ENCODE data around the gene KATNAL1. TPM values are rescaled to one million over a fixed set of nuclear protein-coding genes. Genes with fewer than 3 reads are reported as not detected.

KATNAL1 gene
- 1 to 10 TPM; 4.6 to 6.8 (median 6.6) TPM for polyA plus RNA-seq

GRCh38 chr13:30307194-30307970 is at the start of gene KATNAL1:
TSS of gene KATNAL1 (minus strand) at chr13:30307551. CDS start at chr13:30283777, 23,774 bp downstream.
- Mint-ChIP-seq H3K4me1 (peaks cover 10 to 17% of the 10 kb centered on the region in 2 donors), H3K4me3 (peak within 1 kb of the TSS; percentile 85 to 90 (median 88)), H3K36me3 (no peaks in the 10 kb centered on the region), H3K9me3 (no peaks in the 10 kb centered on the region), H3K27me3 (ENCODE audit: low read depth in 3 of 3) (peaks cover 0 to 3% (median 0%) of the 10 kb centered on the region in 3 donors), H3K27ac (peak within 1 kb of the TSS; percentile 57 to 82 (median 78))
- DNase-seq, result peak; percentile 79 to 85 (median 81)

GRCh38 chr13:30355839-30356238 is 48.5 kb upstream of the KATNAL1 start:
- Mint-ChIP-seq H3K27ac (no peak overlapping the region), H3K9me3 (peaks cover 0 to 7% (median 5%) of the 10 kb centered on the region in 6 donors), H3K36me3 (peaks cover 40 to 52% (median 45%) of the 10 kb centered on the region in 3 donors), H3K27me3 (ENCODE audit: low read depth in 3 of 3) (peaks cover 0 to 5% (median 0%) of the 10 kb centered on the region in 3 donors), H3K4me1 (peaks cover 17 to 24% of the 10 kb centered on the region in 2 donors), H3K4me3 (no peak overlapping the region)
- DNase-seq, result no peak

DNA sequence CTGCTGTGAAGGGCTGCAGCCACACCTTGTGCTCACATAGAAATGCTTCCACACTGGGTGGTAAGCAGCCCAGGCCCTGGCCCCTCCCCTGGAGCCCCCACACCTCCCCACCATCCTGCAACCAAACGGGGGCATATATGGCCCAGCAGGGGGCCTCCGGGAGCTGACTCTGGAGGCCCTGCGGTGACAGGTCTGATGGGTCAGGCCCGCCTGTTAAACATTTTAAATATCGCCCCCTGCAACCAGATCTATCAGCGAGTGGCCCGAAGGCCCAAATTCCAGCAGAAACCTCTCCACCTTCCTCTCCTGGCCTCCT is 48.0 kb upstream of the KATNAL1 start:
- peaks cover 17 to 24% of the 10 kb centered on the region in 2 donors for H3K4me1 Mint-ChIP-seq
- no peak overlapping the region for H3K4me3 Mint-ChIP-seq
- peaks cover 0 to 5% (median 0%) of the 10 kb centered on the region in 3 donors for H3K27me3 Mint-ChIP-seq (ENCODE audit: low read depth in 3 of 3)
- H3K36me3 Mint-ChIP-seq, result peaks cover 35 to 48% (median 42%) of the 10 kb centered on the region in 3 donors
- H3K27ac Mint-ChIP-seq, result peak overlapping the region in 1 of 6 donors; percentile 23
- peak; percentile 39 to 53 (median 52) for DNase-seq
- peaks cover 0 to 7% (median 5%) of the 10 kb centered on the region in 6 donors for H3K9me3 Mint-ChIP-seq

DNA sequence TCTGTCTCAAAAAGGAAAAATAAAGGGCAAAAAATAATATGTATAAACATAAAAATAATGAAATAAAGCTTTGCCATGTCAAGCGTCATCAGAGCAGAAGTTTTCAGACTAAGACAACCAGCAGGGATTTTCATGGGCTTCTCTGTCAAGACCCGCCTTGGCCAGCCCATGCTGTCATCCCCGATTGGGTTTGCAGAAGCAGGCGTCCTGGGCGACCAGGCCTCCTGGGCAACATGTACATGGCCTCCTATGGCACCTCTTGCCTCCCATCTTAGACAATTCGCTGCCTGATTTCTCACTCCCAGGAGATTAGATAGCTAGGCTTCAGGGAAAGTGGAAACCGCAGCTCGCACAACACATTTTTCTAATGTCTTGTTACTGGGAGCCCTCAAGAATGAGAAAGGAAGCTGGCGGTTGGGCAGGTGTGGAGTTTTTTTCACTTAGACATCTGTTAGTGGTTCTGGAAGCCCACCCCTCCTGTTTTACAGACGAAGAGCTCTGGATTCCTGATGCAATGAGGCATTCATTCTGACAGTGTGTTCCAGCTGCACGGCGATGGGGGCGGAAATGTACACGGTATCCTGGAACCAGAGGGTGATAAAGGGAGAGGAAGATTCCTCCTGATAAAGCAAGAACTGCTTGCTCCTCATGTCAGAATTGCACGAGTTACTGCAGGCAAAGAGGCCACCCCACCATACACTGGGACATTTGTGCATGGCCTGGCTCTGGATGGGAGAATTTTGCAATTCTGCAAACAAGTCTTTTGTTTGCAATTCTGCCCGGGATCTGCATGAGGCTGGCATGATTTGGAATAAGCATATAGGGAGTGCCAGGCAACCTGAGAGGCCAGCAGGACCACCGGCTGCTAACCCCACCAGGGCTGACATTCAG is 47.4 kb upstream of the KATNAL1 start:
- peaks cover 0 to 5% (median 0%) of the 10 kb centered on the region in 3 donors for H3K27me3 Mint-ChIP-seq (ENCODE audit: low read depth in 3 of 3)
- peaks cover 17 to 24% of the 10 kb centered on the region in 2 donors for H3K4me1 Mint-ChIP-seq
- peaks cover 31 to 46% (median 41%) of the 10 kb centered on the region in 3 donors for H3K36me3 Mint-ChIP-seq
- peak overlapping the region in 3 of 5 donors; percentile 29 to 61 (median 59) for H3K4me3 Mint-ChIP-seq
- H3K27ac Mint-ChIP-seq, result no peak overlapping the region
- H3K9me3 Mint-ChIP-seq, result peaks cover 0 to 7% (median 5%) of the 10 kb centered on the region in 6 donors
- DNase-seq, result no peak

- Mint-ChIP-seq H3K9me3 (peaks cover 0 to 7% (median 5%) of the 10 kb centered on the region in 6 donors), H3K27me3 (ENCODE audit: low read depth in 3 of 3) (peaks cover 0 to 5% (median 0%) of the 10 kb centered on the region in 3 donors), H3K27ac (no peak overlapping the region), H3K36me3 (peaks cover 29 to 37% (median 34%) of the 10 kb centered on the region in 3 donors), H3K4me1 (peaks cover 17 to 24% of the 10 kb centered on the region in 2 donors), H3K4me3 (no peak overlapping the region)
- DNase-seq, result no peak
Observed at GRCh38 chr13:30353471-30354215, 46.3 kb upstream of the KATNAL1 start.

DNA sequence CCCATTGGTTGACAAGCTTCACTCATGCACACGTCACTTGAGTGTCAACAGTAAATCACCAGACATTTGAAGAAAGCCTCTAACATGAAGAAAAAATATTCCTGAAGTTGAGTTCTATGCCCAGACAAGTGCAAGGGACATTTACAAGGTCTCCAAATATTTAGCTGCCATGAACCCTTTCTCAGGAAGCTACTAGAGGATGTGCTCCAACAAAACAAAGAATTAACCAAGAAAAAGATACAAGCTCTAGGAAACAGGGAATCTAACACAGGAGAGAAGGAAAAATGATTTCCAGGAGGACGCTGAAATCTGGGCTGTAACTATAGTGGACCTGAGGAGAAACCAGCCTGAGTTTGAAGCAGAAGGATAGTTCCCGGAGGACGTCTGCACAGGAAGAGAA is 45.7 kb upstream of the KATNAL1 start:
- Mint-ChIP-seq H3K36me3 (peaks cover 24 to 33% (median 33%) of the 10 kb centered on the region in 3 donors), H3K4me1 (peaks cover 23 to 29% of the 10 kb centered on the region in 2 donors), H3K9me3 (peaks cover 0 to 7% (median 5%) of the 10 kb centered on the region in 6 donors), H3K4me3 (no peak overlapping the region), H3K27ac (no peak overlapping the region), H3K27me3 (ENCODE audit: low read depth in 3 of 3) (peaks cover 0 to 5% (median 0%) of the 10 kb centered on the region in 3 donors)
- no peak for DNase-seq

DNA sequence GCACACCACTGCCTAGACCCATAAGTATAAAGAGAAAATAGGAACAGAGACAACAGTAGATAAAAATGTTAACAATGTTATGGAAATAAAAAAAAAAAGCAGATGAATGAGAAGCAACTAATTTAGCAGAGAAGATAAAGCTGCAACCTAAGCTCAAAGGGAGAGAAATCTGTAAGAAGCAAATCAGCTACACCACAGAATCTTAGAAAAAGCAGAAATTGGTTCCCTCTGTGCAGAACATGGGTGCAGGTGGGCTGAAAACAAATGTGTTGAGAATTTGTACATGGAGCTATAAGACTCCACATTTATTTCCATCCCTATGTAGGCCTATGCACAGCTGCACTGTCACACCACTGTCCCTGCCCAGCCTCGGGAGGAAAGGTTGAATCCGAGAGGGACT is 44.8 kb upstream of the KATNAL1 start:
- H3K4me1 Mint-ChIP-seq, result peaks cover 31 to 39% of the 10 kb centered on the region in 2 donors
- H3K27ac Mint-ChIP-seq, result no peak overlapping the region
- no peak overlapping the region for H3K4me3 Mint-ChIP-seq
- peaks cover 0 to 7% (median 5%) of the 10 kb centered on the region in 6 donors for H3K9me3 Mint-ChIP-seq
- DNase-seq, result no peak
- H3K27me3 Mint-ChIP-seq (ENCODE audit: low read depth in 3 of 3), result peaks cover 0 to 5% (median 0%) of the 10 kb centered on the region in 3 donors
- H3K36me3 Mint-ChIP-seq, result peaks cover 16 to 29% (median 27%) of the 10 kb centered on the region in 3 donors

GRCh38 chr13:30346789-30347167 is 39.4 kb upstream of the KATNAL1 start:
- H3K4me3 Mint-ChIP-seq, result peak overlapping the region; percentile 36 to 69 (median 68)
- H3K27me3 Mint-ChIP-seq (ENCODE audit: low read depth in 3 of 3), result peaks cover 2 to 4% (median 3%) of the 10 kb centered on the region in 3 donors
- DNase-seq, result no peak
- peak overlapping the region; percentile 21 to 81 (median 54) for H3K27ac Mint-ChIP-seq
- H3K4me1 Mint-ChIP-seq, result peaks cover 36 to 39% of the 10 kb centered on the region in 2 donors
- H3K36me3 Mint-ChIP-seq, result peaks cover 11 to 23% (median 17%) of the 10 kb centered on the region in 3 donors
- H3K9me3 Mint-ChIP-seq, result no peaks in the 10 kb centered on the region

DNA sequence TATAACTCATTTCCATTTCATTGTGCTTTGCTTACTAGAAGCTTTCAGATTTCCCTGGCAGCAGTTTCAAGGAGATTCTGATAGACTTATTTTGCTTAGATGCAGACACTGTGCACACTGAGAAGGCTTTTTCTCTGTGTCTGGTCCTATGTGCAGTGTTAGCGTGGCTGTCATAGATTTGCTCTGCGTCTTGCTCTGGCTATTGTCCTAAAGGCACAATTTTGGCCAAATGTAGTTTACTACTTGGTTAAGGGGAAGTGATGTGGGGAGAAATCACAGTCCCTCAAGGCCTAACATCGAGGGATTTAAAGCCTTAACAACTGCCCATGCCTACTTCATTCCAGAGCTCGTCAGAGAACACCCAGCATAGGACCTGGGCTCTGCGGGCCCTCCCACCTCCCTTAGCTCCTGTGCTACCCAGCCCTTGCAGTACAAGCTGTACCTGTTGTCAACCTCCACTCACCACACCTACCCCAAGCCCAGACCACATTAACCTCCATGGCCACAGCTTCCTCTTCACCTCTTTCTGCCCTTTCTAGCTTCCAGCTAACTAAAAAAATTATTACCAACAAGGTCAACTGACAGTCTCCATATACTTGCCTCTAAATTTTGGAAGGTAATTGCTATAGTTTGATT is 38.9 kb upstream of the KATNAL1 start:
- peaks cover 2 to 4% (median 3%) of the 10 kb centered on the region in 3 donors for H3K27me3 Mint-ChIP-seq (ENCODE audit: low read depth in 3 of 3)
- H3K9me3 Mint-ChIP-seq, result no peaks in the 10 kb centered on the region
- H3K4me3 Mint-ChIP-seq, result peak overlapping the region; percentile 36 to 69 (median 68)
- peak; percentile 68 to 74 (median 74) for DNase-seq
- peak overlapping the region; percentile 21 to 81 (median 54) for H3K27ac Mint-ChIP-seq
- peaks cover 36 to 39% of the 10 kb centered on the region in 2 donors for H3K4me1 Mint-ChIP-seq
- peaks cover 10 to 23% (median 16%) of the 10 kb centered on the region in 3 donors for H3K36me3 Mint-ChIP-seq

DNA sequence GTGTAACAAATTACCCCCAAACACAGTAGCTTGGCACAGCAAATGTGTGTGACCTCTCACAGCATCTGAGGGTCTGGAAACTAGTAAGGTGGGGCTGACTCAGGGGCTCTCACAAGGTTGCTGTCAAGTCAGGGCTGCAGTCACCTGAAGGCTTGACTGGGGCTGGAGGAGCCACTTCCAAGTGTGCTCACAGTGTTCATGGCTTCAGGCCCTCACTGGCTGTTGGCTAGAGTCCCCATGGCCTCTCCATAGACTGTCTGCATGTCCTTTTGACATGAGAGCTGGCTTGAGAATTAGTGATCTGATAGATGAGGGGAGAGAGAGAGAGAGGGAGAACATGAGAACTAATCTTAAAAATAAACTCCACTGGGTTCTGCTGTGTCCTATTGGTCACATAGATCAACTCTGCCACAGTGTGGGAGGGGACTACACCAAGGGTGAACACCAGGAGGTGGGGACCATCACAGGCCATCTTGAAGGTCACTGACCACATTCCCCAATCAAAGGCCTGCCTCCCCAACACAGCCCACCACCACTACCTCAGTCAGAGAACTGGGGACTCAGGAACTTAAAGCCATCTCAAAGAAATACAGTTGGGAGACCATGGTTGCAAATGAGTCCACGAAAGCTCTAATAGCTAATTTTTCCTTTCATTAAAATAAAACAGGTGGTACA is 38.2 kb upstream of the KATNAL1 start:
- peak overlapping the region in 2 of 6 donors; percentile 19 to 41 for H3K27ac Mint-ChIP-seq
- no peaks in the 10 kb centered on the region for H3K9me3 Mint-ChIP-seq
- peaks cover 2 to 4% (median 3%) of the 10 kb centered on the region in 3 donors for H3K27me3 Mint-ChIP-seq (ENCODE audit: low read depth in 3 of 3)
- H3K36me3 Mint-ChIP-seq, result peaks cover 10 to 30% (median 22%) of the 10 kb centered on the region in 3 donors
- H3K4me3 Mint-ChIP-seq, result peak overlapping the region in 3 of 5 donors; percentile 15 to 33 (median 24)
- DNase-seq, result no peak
- H3K4me1 Mint-ChIP-seq, result peaks cover 36 to 39% of the 10 kb centered on the region in 2 donors

DNA sequence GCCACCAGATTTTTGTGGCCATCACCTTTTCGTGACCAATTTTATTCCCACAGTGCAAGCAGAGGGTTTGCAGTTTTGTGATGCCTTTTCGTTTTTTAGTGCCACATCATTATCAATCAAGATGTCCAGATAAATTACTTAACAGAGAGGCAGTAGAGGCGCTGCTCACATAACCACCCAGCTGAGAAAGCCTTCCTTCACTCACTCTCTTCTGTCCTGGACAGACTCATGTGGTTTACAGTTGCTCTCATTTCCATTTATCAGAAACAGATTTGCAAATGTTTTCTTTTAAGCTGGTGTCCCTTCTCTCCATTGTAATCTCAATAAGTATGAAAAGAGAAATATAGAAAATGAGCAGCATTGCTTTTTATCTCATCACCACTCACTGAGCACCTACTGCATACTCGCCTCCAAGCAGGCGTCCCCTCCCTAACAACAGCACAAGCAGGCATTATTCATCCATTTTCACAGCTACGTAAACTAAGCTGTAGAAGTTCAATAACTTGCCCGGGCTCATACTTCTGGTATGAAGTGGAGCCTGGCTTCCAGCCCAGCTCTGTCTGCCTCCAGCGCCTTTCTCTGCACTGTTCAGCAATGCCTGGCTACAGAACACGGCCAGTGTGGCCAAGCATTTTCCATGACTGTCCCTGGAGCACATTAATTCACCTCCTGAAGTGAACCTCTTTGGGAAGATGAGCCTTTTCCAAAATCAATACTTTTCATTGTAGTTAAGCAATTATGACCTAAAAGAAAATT is 34.6 kb upstream of the KATNAL1 start:
- H3K4me1 Mint-ChIP-seq, result peaks cover 22 to 23% of the 10 kb centered on the region in 2 donors
- H3K9me3 Mint-ChIP-seq, result no peaks in the 10 kb centered on the region
- no peak overlapping the region for H3K27ac Mint-ChIP-seq
- H3K36me3 Mint-ChIP-seq, result peaks cover 26 to 41% (median 36%) of the 10 kb centered on the region in 3 donors
- H3K27me3 Mint-ChIP-seq (ENCODE audit: low read depth in 3 of 3), result peaks cover 2 to 4% (median 3%) of the 10 kb centered on the region in 3 donors
- H3K4me3 Mint-ChIP-seq, result no peak overlapping the region
- no peak for DNase-seq
